ENCODE results near the gene EFS. TPM values are rescaled to one million over a fixed set of nuclear protein-coding genes. Genes with fewer than 3 reads are reported as not detected.
"Not testable (repeated sequence)": the region's sequence is repeated elsewhere in the genome, so short reads cannot be mapped to it uniquely, and the experiment has no call there.

Gene EFS
- total RNA-seq, 2 experiments from 2014 or later = not detected

DNA sequence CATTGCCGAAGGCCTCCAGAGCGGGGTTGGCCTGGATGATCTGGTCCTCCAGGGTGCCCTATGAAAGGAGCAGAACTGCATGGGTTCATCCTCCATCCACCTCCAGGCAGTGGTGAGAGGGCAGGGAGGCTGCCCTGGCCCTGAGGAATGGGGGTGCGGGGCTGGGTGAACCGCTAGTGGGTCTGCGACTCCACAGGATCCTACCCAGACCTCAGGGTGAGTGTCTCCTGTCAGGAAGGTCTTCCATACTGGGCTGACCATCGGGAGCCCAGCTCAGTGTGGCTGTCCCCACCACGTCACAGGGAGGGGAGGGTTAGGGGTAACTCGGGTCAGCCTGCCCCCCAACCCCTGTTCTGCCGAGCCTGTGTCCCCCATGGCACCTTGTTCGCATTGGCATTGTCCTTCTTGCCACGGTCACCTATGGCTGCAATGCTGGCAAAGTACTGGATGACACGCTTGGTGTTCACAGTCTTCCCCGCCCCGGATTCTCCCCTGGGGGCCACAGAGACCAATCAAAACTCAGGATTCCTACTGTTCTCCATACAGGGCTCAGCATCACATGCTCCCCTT lies 39.4 kb upstream of the EFS start:
- Mint-ChIP-seq H3K27ac (no peak overlapping the region), H3K36me3 (no peaks in the 10 kb centered on the region), H3K4me1 (peaks cover 4% of the 10 kb centered on the region), H3K9me3 (ENCODE audit: low read depth) (no peaks in the 10 kb centered on the region), H3K4me3 (no peak overlapping the region), H3K27me3 (peaks cover 3% of the 10 kb centered on the region)
- CTCF ChIA-PET = no interaction called here
- ATAC-seq = no peak
- DNase-seq = no peak

DNA sequence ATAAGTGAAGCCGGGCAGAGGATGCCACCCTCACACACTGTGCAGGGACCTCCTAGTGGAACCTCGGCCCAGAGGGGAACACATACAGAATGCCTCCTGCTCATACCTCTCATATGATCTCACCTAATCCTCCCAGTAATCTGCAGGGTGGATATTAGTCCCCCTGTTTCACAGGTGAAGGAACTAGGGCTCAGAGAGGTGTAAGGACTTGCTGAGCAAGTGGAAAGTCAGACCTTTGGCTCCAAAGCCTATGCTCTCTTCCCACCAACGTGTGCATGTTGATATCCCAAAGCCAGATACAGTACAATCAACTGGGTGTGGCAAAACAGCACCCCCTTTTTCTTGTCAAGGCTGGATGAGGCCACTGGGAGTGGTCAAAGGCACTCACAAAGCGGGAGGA lies 38.9 kb upstream of the EFS start:
- Mint-ChIP-seq H3K4me3 (no peak overlapping the region), H3K27ac (no peak overlapping the region), H3K36me3 (no peaks in the 10 kb centered on the region), H3K27me3 (peaks cover 3% of the 10 kb centered on the region), H3K4me1 (no peaks in the 10 kb centered on the region), H3K9me3 (ENCODE audit: low read depth) (no peaks in the 10 kb centered on the region)
- CTCF ChIA-PET = no interaction called here
- DNase-seq (no peak), ATAC-seq (no peak)

DNA sequence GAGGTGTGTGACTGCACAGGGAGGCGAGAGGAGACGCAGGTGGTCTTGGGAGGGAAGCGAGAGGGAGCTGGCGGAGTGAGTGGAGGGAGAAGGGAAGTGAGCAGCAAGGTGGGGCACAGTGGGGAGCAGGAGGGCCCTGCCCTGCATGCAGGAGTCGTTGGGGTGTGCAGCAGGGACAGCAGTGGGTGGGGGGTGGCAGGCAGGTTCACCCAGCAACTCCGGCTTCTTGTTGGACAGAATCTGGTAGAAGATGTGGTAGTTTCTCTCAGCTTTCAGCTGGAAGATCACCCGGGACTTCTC lies 38.1 kb upstream of the EFS start:
- Mint-ChIP-seq H3K4me3 (no peak overlapping the region), H3K27ac (no peak overlapping the region)
- CTCF ChIA-PET = no interaction called here

DNA sequence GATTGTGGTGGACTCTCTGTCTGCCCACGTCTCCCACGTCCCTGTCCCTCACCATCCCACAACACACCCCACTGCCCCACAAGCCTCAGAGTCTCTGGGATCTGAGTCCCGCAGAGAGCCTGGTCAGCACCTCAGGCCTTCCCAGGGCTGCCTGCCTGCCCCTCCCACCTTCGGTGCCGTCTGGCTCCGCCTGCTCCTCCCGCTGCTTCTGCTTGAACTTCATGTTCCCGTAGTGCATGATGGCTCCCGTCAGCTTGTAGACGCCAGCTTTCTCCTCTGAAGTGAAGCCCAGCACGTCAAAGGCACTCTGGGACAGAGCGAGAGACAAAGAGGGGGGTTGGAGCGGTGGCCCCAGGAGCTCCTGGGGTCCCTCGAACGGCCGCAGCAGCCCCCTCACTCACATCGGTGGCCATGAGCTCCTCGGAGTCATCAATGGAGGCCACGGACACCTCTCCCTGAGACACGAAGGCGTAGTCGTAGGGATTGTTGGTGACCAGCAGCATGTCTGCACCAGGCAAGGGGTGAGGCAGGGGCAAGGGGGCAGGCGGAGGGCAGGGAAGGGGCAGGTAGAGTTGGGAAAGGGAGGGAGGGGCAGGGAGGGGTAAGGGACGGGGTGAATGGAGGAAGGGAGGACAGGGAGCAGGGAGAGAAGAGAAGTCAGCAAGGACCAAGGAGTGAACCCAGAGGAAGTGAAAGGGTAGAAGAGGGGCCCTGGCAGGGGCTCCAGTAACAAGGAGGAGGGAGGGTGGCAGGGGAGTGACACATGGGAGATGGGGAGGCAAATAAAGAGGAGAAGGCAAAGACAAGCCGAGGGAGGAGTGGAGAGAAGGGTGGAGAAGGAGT lies 37.5 kb upstream of the EFS start:
- no peaks in the 10 kb centered on the region for H3K36me3 Mint-ChIP-seq
- no peak overlapping the region for H3K27ac Mint-ChIP-seq
- DNase-seq (no peak), ATAC-seq (no peak)
- no peaks in the 10 kb centered on the region for H3K4me1 Mint-ChIP-seq
- H3K27me3 Mint-ChIP-seq = no peaks in the 10 kb centered on the region
- H3K4me3 Mint-ChIP-seq = no peak overlapping the region
- CTCF ChIA-PET = no interaction called here
- H3K9me3 Mint-ChIP-seq (ENCODE audit: low read depth) = no peaks in the 10 kb centered on the region

More for the DNA sequence above, 38.1 kb upstream of the EFS start:
- H3K27me3 Mint-ChIP-seq = peaks cover 3% of the 10 kb centered on the region
- no peaks in the 10 kb centered on the region for H3K9me3 Mint-ChIP-seq (ENCODE audit: low read depth)
- no peaks in the 10 kb centered on the region for H3K4me1 Mint-ChIP-seq
- DNase-seq = no peak
- ATAC-seq = no peak
- H3K36me3 Mint-ChIP-seq = no peaks in the 10 kb centered on the region

DNA sequence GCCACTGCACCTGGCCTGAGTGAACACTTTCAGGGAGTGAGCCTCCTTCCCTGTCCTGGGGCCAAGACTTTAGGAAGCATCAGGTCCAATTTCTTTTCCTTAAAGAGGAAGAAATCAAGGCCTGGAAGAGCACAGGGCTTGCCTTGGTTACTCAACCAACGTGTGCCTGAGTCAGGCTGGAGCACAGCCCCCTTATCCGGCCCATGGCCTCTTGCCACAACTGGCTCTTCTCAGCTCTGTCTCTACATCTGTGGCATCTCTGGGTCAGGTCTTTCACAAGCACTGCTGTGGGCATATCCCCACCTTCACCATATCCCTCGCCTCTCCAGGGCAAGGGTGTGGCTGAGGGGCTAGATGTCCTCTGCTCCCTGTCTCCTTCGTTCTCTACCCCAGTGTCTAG lies 36.3 kb upstream of the EFS start:
- no peaks in the 10 kb centered on the region for H3K4me1 Mint-ChIP-seq
- no peak for ATAC-seq
- no peaks in the 10 kb centered on the region for H3K36me3 Mint-ChIP-seq
- H3K27me3 Mint-ChIP-seq = peaks cover under 1% of the 10 kb centered on the region
- no peak overlapping the region for H3K4me3 Mint-ChIP-seq
- CTCF ChIA-PET = no interaction called here
- H3K9me3 Mint-ChIP-seq (ENCODE audit: low read depth) = no peaks in the 10 kb centered on the region
- no peak overlapping the region for H3K27ac Mint-ChIP-seq
- no peak for DNase-seq

DNA sequence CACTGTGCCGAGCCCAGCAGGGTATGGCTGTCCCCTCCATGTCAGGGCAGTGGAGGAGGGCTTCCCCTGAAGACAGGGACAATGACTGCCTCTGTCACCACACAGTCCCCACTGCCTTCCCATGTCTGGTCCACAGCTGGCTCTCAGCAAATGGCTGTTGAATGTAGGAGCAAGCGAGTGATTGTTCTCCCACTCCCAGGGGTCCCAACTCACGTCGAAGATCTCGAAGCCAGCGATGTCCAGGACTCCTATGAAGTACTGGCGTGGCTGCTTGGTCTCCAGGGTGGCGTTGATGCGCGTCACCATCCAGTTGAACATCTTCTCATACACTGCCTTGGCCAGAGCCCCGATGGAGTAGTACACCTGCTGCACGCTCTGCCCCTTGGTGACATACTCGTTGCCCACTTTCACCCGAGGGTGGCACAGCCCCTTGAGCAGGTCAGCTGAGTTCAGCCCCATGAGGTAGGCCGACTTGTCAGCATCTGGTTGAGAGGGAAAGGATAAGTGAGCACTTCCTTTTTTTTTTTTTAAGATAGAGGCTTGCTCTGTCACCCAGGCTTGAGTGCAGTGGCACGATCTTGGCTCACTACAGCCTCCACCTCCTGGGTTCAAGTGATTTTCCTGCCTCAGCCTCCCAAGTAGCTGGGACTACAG lies 35.7 kb upstream of the EFS start:
- H3K27ac Mint-ChIP-seq, H3K4me1 Mint-ChIP-seq, ATAC-seq: not testable (repeated sequence)

DNA sequence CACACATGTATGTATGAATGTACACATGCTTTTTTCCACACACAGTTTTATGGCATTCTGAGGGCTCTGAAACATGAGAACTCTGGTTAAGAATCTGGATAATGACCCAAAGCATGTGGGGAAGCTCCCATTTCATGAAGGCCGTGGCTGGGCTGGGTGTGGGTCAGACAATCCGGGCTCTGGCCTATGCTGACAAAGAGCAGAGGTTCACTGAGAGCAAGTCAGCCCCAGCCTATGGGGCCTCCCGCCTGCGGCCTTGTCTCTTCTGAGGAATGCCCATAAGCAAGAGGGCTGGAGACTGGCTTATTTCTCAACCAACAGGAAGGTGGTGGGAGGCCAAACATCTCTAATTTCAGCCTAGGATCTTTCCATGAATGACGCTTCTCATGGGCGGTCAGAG lies 34.6 kb upstream of the EFS start:
- Mint-ChIP-seq H3K4me3 (no peak overlapping the region), H3K27me3 (peaks cover 3% of the 10 kb centered on the region), H3K9me3 (ENCODE audit: low read depth) (no peaks in the 10 kb centered on the region), H3K36me3 (no peaks in the 10 kb centered on the region), H3K4me1 (no peaks in the 10 kb centered on the region), H3K27ac (no peak overlapping the region)
- no peak for DNase-seq
- CTCF ChIA-PET = no interaction called here
- ATAC-seq = no peak

More for the DNA sequence above, 35.7 kb upstream of the EFS start:
- H3K36me3 Mint-ChIP-seq; H3K4me3 Mint-ChIP-seq; H3K27me3 Mint-ChIP-seq; DNase-seq; H3K9me3 Mint-ChIP-seq (ENCODE audit: low read depth): not testable (repeated sequence)
- CTCF ChIA-PET = interaction anchor here (0.6 kb wide), 1 partner anchor 412 kb away, joined by 3 read pairs; no protein-coding TSS in a partner anchor

DNA sequence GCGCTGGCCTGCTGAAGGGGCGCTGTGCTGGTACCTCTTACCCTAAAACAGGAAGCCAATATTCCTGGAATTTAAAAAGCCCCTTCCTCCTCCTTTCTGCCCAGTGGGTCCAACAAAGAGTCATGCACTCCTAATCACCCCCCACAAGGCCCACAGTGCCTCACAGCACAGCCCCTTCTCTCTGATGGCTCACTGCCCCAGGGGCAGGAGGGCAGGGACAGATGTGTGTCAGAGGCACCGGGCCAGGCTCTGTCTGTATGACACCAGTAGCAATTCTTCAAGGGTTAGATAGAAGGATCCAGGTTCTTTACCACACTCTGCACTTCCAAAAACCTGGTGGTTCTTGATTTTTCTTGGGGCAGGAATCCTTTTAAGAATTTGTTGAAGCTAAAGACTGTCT lies 34.2 kb upstream of the EFS start:
- Mint-ChIP-seq H3K27me3 (peaks cover 3% of the 10 kb centered on the region), H3K4me3 (no peak overlapping the region), H3K36me3 (no peaks in the 10 kb centered on the region), H3K9me3 (ENCODE audit: low read depth) (no peaks in the 10 kb centered on the region), H3K4me1 (no peaks in the 10 kb centered on the region), H3K27ac (no peak overlapping the region)
- DNase-seq = no peak
- no peak for ATAC-seq
- CTCF ChIA-PET = no interaction called here

DNA sequence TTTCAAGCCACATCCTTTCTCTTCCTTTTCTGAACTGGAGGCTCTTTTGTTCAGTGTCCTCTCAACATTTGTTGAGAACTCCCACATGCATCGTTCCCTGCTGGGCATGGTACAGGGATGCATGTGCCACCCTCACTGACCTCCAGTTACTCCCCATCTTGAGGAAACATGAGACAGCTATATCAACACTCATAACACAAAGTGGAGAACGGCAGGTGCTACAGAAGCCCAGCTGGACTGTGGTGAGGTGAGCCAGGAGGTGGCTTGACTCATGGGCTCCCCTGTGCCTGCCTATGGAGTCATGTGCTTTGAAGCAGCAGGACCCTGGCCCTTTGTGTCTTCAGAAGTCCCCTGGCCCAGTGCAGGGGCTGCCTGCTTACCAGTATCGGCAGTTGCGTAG lies 33.4 kb upstream of the EFS start:
- no peak overlapping the region for H3K4me3 Mint-ChIP-seq
- CTCF ChIA-PET = no interaction called here
- peaks cover 9% of the 10 kb centered on the region for H3K27me3 Mint-ChIP-seq
- H3K9me3 Mint-ChIP-seq (ENCODE audit: low read depth) = no peaks in the 10 kb centered on the region
- H3K4me1 Mint-ChIP-seq = no peaks in the 10 kb centered on the region
- H3K36me3 Mint-ChIP-seq = no peaks in the 10 kb centered on the region
- DNase-seq (no peak), ATAC-seq (no peak)
- no peak overlapping the region for H3K27ac Mint-ChIP-seq

DNA sequence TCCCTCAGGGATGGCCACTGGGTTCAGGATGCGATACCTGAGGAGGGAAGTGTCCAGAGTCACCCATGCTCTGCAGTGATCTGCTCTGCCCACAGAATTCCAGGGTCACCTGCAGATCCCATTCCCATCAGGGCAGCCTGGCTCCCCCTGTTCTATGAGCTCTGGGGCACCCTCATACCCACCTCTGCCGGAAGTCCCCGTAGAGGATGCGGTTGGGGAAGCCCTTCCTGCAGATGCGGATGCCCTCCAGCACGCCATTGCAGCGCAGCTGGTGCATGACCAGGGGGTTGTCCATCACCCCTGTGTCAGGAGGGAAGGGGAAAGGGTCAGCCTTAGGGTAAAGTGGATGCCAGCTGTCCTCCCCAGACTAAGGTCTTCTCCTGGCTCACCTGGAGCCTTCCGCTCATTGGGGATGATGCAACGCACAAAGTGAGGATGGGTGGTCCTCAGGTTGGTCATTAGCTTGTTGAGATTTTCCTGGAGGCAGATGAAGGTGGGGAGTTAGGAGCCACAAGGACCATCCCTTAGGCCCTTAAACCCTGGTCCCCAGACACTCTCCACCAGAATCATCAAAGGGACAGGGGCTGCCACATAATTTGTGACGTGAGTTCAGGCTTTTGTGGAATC lies 31.9 kb upstream of the EFS start:
- H3K4me3 Mint-ChIP-seq = no peak overlapping the region
- CTCF ChIA-PET = interaction anchor here (0.8 kb wide), 1 partner anchor 17 kb away, joined by 3 read pairs; no protein-coding TSS in a partner anchor
- DNase-seq (no peak), ATAC-seq (no peak)
- no peaks in the 10 kb centered on the region for H3K4me1 Mint-ChIP-seq
- H3K9me3 Mint-ChIP-seq (ENCODE audit: low read depth) = no peaks in the 10 kb centered on the region
- peaks cover 9% of the 10 kb centered on the region for H3K27me3 Mint-ChIP-seq
- H3K27ac Mint-ChIP-seq = no peak overlapping the region
- H3K36me3 Mint-ChIP-seq = no peaks in the 10 kb centered on the region

DNA sequence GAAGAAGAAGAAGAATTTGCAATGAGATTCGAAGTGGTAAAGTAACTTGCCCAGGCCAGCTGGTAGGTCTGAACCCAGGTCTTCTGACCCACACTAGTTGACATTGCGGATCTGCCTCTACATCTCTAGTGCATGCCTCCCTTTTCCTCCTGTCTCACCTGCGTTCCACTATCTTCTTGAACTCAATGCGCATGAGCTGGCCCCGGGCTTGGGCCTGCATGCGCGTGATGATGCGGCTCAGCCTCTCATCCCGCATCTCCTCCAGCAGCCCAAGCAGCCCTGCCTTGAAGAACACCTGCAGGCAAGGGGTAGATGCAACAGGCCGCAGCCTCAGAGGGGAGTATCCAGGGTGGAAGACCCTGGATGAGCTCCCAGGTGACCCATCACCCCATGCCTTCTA lies 31.2 kb upstream of the EFS start:
- Mint-ChIP-seq H3K9me3 (ENCODE audit: low read depth) (no peaks in the 10 kb centered on the region), H3K27me3 (peaks cover 9% of the 10 kb centered on the region), H3K4me1 (no peaks in the 10 kb centered on the region), H3K27ac (no peak overlapping the region), H3K4me3 (no peak overlapping the region), H3K36me3 (no peaks in the 10 kb centered on the region)
- ATAC-seq = no peak
- CTCF ChIA-PET = interaction anchor here (0.8 kb wide), 1 partner anchor 16 kb away, joined by 3 read pairs; no protein-coding TSS in a partner anchor
- DNase-seq = no peak

DNA sequence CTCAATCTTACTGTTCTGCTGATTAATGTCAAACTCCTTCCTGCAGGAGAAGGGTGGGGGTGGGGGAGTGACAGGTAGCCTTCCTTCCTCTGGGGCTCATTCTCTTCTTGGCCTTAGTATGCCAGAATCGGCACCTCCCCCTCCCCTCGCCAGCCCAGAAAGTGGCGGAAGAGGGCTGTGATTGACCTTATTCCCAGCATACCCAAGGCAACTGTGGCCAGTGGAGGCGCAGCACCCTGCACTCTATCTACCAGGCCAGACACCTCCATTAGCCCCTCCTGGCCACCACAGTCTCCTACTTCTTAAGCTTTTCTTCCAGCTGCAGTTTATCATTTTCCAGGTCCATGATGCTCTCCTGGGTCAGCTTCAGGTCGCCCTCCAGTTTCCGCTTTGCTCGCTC lies 27.6 kb upstream of the EFS start:
- Mint-ChIP-seq H3K4me1 (no peaks in the 10 kb centered on the region), H3K27me3 (peaks cover 13% of the 10 kb centered on the region), H3K36me3 (no peaks in the 10 kb centered on the region), H3K9me3 (ENCODE audit: low read depth) (no peaks in the 10 kb centered on the region), H3K4me3 (no peak overlapping the region), H3K27ac (no peak overlapping the region)
- CTCF ChIA-PET = interaction anchor here (1.8 to 2.7 kb wide), 2 partner anchors 13 kb away, joined by 9 to 10 read pairs; no protein-coding TSS in a partner anchor
- DNase-seq (no peak), ATAC-seq (no peak)

DNA sequence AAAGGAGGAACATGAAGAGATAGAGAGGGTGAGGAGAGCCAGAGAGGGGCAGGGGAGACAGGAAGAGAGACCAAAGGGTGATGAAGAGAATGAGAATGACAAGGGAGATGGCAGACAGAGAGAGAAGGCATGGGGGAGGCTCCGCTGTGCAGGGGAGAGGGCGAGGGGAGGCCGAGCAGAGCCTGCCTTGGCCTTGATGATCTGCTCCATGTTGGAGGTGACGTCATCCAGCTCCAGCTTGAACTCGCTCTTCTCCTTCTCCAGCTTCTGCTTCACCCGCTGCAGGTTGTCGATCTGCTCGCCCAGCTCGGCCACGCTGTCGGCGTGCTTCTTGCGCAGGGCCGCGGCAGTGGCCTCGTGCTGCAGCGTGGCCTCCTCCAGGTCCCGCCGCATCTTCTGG lies 24.9 kb upstream of the EFS start:
- not testable (repeated sequence) for DNase-seq; H3K4me1 Mint-ChIP-seq; ATAC-seq; H3K36me3 Mint-ChIP-seq; H3K9me3 Mint-ChIP-seq (ENCODE audit: low read depth); H3K27ac Mint-ChIP-seq; H3K4me3 Mint-ChIP-seq
- CTCF ChIA-PET = interaction anchor here (2.7 kb wide), 1 partner anchor 10 kb away, joined by 9 read pairs; no protein-coding TSS in a partner anchor
- peaks cover 10% of the 10 kb centered on the region for H3K27me3 Mint-ChIP-seq
